Stimulated activated CD4-positive, alpha-beta T cell treated with anti-CD3 and anti-CD28 coated beads, Interleukin-1b, Interleukin-23, amount 100 ng/mL, for 24 hours (primary cell): ENCODE data around the gene UBD.

Experiments used
- DNase-seq, 4 experiments: peaks; one replicate each; pipeline ENCODE4 v3.0.0-alpha.2; 2020; ENCODE audit warnings: low read depth in 4 of 4, low spot score in 1 of 4

The UBD gene

GRCh38 chr6:29561606-29562181 lies 2.2 kb upstream of the UBD start:
- no peak for DNase-seq

GRCh38 chr6:29561091-29561490 lies 1.6 kb upstream of the UBD start:
- DNase-seq: no peak

GRCh38 chr6:29558439-29559079 lies 973 bp downstream of the UBD start:
- DNase-seq: no peak

- no peak for DNase-seq
Observed at GRCh38 chr6:29557320-29557719, 2.2 kb downstream of the UBD start.

- DNase-seq: no peak
Observed at GRCh38 chr6:29554764-29555163, 4.8 kb downstream of the UBD start.

GRCh38 chr6:29553268-29554057 lies 6.1 kb downstream of the UBD start:
- DNase-seq: peak in 2 of 4 experiments; percentile 6 to 7

GRCh38 chr6:29552512-29553051 lies 7.0 kb downstream of the UBD start:
- DNase-seq: no peak

GRCh38 chr6:29547573-29547972 lies 12.0 kb downstream of the UBD start:
- DNase-seq: no peak

GRCh38 chr6:29537714-29538403 lies 21.7 kb downstream of the UBD start:
- DNase-seq: no peak

GRCh38 chr6:29532320-29532951 lies 27.1 kb downstream of the UBD start:
- no peak for DNase-seq

GRCh38 chr6:29531668-29532067 lies 27.9 kb downstream of the UBD start:
- peak in 2 of 4 experiments; percentile 11 to 25 for DNase-seq

- DNase-seq: no peak
Observed at GRCh38 chr6:29530671-29531310, 28.7 kb downstream of the UBD start.

- DNase-seq: no peak
Observed at GRCh38 chr6:29529956-29530355, 29.6 kb downstream of the UBD start.

GRCh38 chr6:29528988-29529560 lies 30.5 kb downstream of the UBD start:
- DNase-seq: no peak

- no peak for DNase-seq
Observed at GRCh38 chr6:29528300-29528931, 31.1 kb downstream of the UBD start.

GRCh38 chr6:29527564-29527963 lies 32.0 kb downstream of the UBD start:
- DNase-seq: no peak

GRCh38 chr6:29527126-29527525 lies 32.4 kb downstream of the UBD start:
- no peak for DNase-seq

GRCh38 chr6:29525311-29525639 lies 34.3 kb downstream of the UBD start:
- DNase-seq: no peak

GRCh38 chr6:29524444-29525310 lies 34.9 kb downstream of the UBD start:
- no peak for DNase-seq
